Measurements from ENCODE around the gene ATP1A3. TPM values are rescaled to one million over a fixed set of nuclear protein-coding genes. Genes with fewer than 3 reads are reported as not detected.
"Not testable (repeated sequence)": the region's sequence is repeated elsewhere in the genome, so short reads cannot be mapped to it uniquely, and the experiment has no call there.

ATP1A3 gene
- total RNA-seq, 6 donors from 2014 or later, result under 0.01 to 0.51 (median 0.15) TPM; not detected in 2

DNA sequence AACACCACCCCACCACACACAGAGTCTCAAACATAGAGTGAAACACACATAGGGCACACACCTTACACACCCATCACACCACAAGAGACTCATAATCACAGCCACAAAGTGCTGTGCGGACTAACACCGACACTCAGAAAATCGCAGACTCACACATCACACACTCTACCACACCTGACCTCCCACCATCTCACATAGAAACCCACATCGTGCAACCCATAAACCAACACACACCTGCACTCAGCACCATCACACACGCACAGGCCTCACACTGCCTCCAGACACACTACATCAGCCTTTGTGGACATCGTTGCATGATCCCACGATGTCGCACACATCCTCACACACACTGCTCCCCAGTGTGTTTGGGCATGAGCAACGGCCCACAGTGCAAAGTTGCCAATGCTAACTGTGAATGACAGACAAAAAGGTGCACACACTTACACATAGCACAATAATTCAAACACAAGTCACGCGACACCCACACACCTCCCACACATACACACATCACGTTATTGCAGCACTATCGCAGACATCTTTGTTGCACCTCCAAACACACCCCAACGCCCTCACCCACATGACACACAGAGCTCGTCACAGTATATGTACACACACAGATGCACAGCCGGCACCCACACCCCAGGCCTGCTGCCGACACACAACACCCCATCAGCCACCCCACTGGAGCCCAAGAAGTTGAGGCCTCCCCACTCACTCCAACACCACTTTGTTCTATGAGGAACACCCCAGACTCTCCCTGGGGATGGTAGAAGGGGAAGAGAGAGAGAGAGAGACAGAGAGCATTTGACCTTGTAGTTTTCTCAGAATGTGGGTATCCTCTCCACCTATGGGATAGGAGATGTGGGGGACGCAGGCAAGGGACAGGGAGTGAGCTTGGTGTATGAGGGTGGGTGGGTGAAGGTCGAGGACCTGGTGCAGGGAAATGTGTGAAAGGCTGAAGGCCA lies 1.2 kb upstream of the ATP1A3 start:
- Histone ChIP-seq H3K27me3 (peaks cover 0 to 55% (median 23%) of the 10 kb centered on the region in 4 donors), H3K36me3 (no peaks in the 10 kb centered on the region), H3K4me3 (no peak overlapping the region), H3K4me1 (peaks cover 11 to 36% (median 15%) of the 10 kb centered on the region in 4 donors), H3K27ac (no peak overlapping the region), H3K9me3 (no peaks in the 10 kb centered on the region)
- DNase-seq (no peak), ATAC-seq (ENCODE audit: low FRiP score in 2 of 2) (no peak)
- 81 to 82% methylated on average over 19 of the region's 19 CpGs for WGBS, 2 donors
- TF ChIP-seq POLR2AphosphoS5 (IDR thresholded peaks at IDR 0.05) (no peak), EP300 (IDR thresholded peaks at IDR 0.05) (no peak), CTCF (IDR thresholded peaks at IDR 0.05) (no peak), POLR2A (IDR thresholded peaks at IDR 0.05) (no peak)

GRCh38 chr19:41994521-41994971 lies 516 bp upstream of the ATP1A3 start:
- no peaks in the 10 kb centered on the region for H3K9me3 ChIP-seq
- WGBS, 2 donors, result 18 to 25% methylated on average over 12 to 13 of the region's 13 CpGs
- ATAC-seq (ENCODE audit: low FRiP score in 2 of 2), result no peak
- H3K36me3 ChIP-seq, result no peaks in the 10 kb centered on the region
- peak overlapping the region in 3 of 4 donors; percentile 47 to 52 (median 47) for H3K4me3 ChIP-seq
- TF ChIP-seq POLR2AphosphoS5 (IDR thresholded peaks at IDR 0.05), result no peak
- no peak for TF ChIP-seq POLR2A (IDR thresholded peaks at IDR 0.05)
- TF ChIP-seq EP300 (IDR thresholded peaks at IDR 0.05), result no peak
- no peak for TF ChIP-seq CTCF (IDR thresholded peaks at IDR 0.05)
- no peak for DNase-seq
- peaks cover 0 to 52% (median 21%) of the 10 kb centered on the region in 4 donors for H3K27me3 ChIP-seq
- no peak overlapping the region for H3K27ac ChIP-seq
- peaks cover 11 to 36% (median 15%) of the 10 kb centered on the region in 4 donors for H3K4me1 ChIP-seq

- H3K36me3 ChIP-seq; H3K4me3 ChIP-seq; ATAC-seq (ENCODE audit: low FRiP score in 2 of 2); H3K27ac ChIP-seq; H3K9me3 ChIP-seq: not testable (repeated sequence)
- H3K27me3 ChIP-seq, result peaks cover 0 to 30% (median 11%) of the 10 kb centered on the region in 4 donors
- DNase-seq, result peak in 1 of 2 donors; percentile 79
- 87 to 93% methylated on average over 10 to 11 of the region's 11 CpGs for WGBS, 2 donors
- H3K4me1 ChIP-seq, result peaks cover 8 to 14% (median 11%) of the 10 kb centered on the region in 4 donors
These were observed 2.0 kb downstream of the ATP1A3 start for GRCh38 chr19:41991925-41992569.

GRCh38 chr19:41991025-41991424 lies 3.0 kb downstream of the ATP1A3 start:
- Histone ChIP-seq H3K27me3 (peaks cover 0 to 21% (median 11%) of the 10 kb centered on the region in 4 donors), H3K27ac (no peak overlapping the region), H3K4me3 (no peak overlapping the region), H3K4me1 (peaks cover 8 to 13% (median 11%) of the 10 kb centered on the region in 4 donors), H3K9me3 (no peaks in the 10 kb centered on the region), H3K36me3 (no peaks in the 10 kb centered on the region)
- TF ChIP-seq POLR2A (IDR thresholded peaks at IDR 0.05) (no peak), POLR2AphosphoS5 (IDR thresholded peaks at IDR 0.05) (no peak), CTCF (IDR thresholded peaks at IDR 0.05) (no peak), EP300 (IDR thresholded peaks at IDR 0.05) (no peak)
- DNase-seq (peak in 1 of 2 donors; percentile 56), ATAC-seq (ENCODE audit: low FRiP score in 2 of 2) (no peak)
- WGBS, 2 donors, result 49 to 64% methylated on average over 5 to 15 of the region's 15 CpGs

GRCh38 chr19:41990615-41991014 lies 3.4 kb downstream of the ATP1A3 start:
- Histone ChIP-seq H3K36me3 (no peaks in the 10 kb centered on the region), H3K9me3 (no peaks in the 10 kb centered on the region), H3K4me1 (peaks cover 8 to 13% (median 11%) of the 10 kb centered on the region in 4 donors), H3K4me3 (no peak overlapping the region), H3K27ac (no peak overlapping the region), H3K27me3 (peaks cover 0 to 21% (median 11%) of the 10 kb centered on the region in 4 donors)
- ATAC-seq (ENCODE audit: low FRiP score in 2 of 2) (no peak), DNase-seq (no peak)
- WGBS, 2 donors, result 71 to 84% methylated on average over 2 of the region's 2 CpGs
- TF ChIP-seq EP300 (IDR thresholded peaks at IDR 0.05), result no peak
- no peak for TF ChIP-seq CTCF (IDR thresholded peaks at IDR 0.05)
- no peak for TF ChIP-seq POLR2A (IDR thresholded peaks at IDR 0.05)
- no peak for TF ChIP-seq POLR2AphosphoS5 (IDR thresholded peaks at IDR 0.05)
